Measurements from ENCODE around the gene TRIM71. TPM values are rescaled to one million over a fixed set of nuclear protein-coding genes. Genes with fewer than 3 reads are reported as not detected.

TRIM71 gene
- total and polyA plus RNA-seq, 12 donors, result 0.03 to 0.25 (median 0.17) TPM; not detected in 8

DNA sequence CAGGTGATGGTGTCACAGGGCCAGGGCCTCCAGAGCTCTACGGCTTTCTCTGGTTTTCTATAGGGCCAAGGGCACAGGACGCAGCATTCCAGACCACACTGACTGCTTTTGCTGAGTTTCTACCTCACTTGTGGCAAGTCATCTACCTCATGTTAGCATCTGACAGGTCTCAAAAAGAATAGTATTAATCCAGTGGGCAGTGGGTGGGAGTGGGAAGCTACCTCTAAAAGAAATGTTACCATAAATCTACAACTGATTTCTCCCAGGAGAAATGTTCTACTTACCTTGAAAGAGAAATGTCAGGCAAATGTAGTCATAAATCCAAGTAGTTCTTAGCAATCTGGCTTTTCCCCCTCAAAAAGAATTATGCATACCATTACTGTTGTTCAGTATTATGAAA is 77.9 kb downstream of the TRIM71 start:
- WGBS, 4 donors, result 75 to 86% (median 86%) methylated on average over 2 of the region's 2 CpGs
- no peak for DNase-seq
- Histone ChIP-seq H3K4me3 (no peak overlapping the region), H3K9me3 (replicated peaks in 1 of 3) (no peaks in the 10 kb centered on the region), H3K27ac (no peak overlapping the region), H3K36me3 (replicated peaks in 1 of 2) (no peaks in the 10 kb centered on the region), H3K4me1 (replicated peaks in 1 of 2) (no peaks in the 10 kb centered on the region), H3K27me3 (peaks cover 6% of the 10 kb centered on the region)
- intact Hi-C loops (cut with DNase I), result no loop called here
- TF ChIP-seq, protein P1, sequence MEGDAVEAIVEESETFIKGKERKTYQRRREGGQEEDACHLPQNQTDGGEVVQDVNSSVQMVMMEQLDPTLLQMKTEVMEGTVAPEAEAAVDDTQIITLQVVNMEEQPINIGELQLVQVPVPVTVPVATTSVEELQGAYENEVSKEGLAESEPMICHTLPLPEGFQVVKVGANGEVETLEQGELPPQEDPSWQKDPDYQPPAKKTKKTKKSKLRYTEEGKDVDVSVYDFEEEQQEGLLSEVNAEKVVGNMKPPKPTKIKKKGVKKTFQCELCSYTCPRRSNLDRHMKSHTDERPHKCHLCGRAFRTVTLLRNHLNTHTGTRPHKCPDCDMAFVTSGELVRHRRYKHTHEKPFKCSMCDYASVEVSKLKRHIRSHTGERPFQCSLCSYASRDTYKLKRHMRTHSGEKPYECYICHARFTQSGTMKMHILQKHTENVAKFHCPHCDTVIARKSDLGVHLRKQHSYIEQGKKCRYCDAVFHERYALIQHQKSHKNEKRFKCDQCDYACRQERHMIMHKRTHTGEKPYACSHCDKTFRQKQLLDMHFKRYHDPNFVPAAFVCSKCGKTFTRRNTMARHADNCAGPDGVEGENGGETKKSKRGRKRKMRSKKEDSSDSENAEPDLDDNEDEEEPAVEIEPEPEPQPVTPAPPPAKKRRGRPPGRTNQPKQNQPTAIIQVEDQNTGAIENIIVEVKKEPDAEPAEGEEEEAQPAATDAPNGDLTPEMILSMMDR (IDR thresholded peaks at IDR 0.05), result no peak
- no peak for TF ChIP-seq POLR2A (IDR thresholded peaks at IDR 0.05)

DNA sequence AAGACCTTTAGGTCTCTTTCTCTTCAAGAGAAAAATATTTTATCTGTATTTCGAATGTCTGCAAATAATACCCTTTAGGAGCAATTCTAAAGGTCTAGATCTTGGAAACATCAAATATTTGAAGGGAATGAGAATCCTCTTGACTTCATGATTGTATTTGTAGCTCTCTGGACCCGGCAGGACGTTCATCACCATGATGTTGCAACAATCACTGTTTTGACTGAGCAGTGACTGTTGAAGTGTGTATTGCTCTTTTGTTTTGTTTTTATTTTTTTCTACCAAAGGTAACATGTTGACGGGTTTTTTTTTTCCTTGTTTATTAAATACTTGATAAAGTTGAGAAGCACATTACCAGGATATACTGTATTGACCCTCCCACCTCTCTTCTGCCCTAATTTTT is 78.3 kb downstream of the TRIM71 start:
- H3K9me3 ChIP-seq (replicated peaks in 1 of 3), result no peaks in the 10 kb centered on the region
- no peak overlapping the region for H3K27ac ChIP-seq
- H3K27me3 ChIP-seq, result peaks cover 6% of the 10 kb centered on the region
- no peak for DNase-seq
- H3K36me3 ChIP-seq (replicated peaks in 1 of 2), result no peaks in the 10 kb centered on the region
- H3K4me1 ChIP-seq (replicated peaks in 1 of 2), result no peaks in the 10 kb centered on the region
- no peak for TF ChIP-seq POLR2A (IDR thresholded peaks at IDR 0.05)
- TF ChIP-seq, protein P1 (IDR thresholded peaks at IDR 0.05), result no peak
- H3K4me3 ChIP-seq, result no peak overlapping the region
- 72 to 84% (median 79%) methylated on average over 4 of the region's 4 CpGs for WGBS, 4 donors
- intact Hi-C loops (cut with DNase I), result no loop called here

DNA sequence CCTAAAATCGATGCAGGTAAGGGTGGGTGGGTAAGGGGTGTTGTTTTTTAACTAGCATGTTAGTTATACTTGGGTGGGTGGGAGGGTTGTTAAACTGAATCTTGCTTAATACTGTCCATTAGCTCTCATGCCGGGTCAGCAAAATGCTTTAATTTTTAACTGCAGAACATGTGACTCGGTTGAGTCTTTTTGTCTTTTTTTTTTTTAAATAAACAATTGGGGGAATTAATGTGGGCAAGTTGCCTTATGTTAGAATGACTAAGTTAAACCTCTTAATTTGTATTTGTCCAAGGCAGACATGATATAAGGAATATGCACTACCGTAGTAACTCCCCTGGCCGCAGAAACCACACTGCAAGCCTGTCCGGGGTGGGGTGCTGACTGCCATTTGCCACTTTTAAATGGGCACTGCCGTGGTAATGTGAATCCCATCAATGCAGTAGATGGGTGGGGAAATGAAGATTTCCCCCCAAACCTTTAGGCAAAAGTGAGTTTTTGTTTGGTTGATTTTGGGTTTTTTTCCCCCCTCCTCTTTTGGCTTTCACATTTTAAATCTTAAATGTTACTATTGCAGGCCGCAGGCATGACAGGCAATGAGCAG is 79.3 kb downstream of the TRIM71 start:
- peaks cover 3% of the 10 kb centered on the region for H3K27me3 ChIP-seq
- H3K4me1 ChIP-seq (replicated peaks in 1 of 2), result no peaks in the 10 kb centered on the region
- WGBS, 4 donors, result 86 to 94% (median 92%) methylated on average over 8 of the region's 8 CpGs
- H3K4me3 ChIP-seq, result no peak overlapping the region
- no peaks in the 10 kb centered on the region for H3K9me3 ChIP-seq (replicated peaks in 1 of 3)
- H3K36me3 ChIP-seq (replicated peaks in 1 of 2), result no peaks in the 10 kb centered on the region
- intact Hi-C loops (cut with DNase I), result no loop called here
- no peak overlapping the region for H3K27ac ChIP-seq
- no peak for DNase-seq
- TF ChIP-seq POLR2A (IDR thresholded peaks at IDR 0.05), result no peak
- TF ChIP-seq, protein P1 (IDR thresholded peaks at IDR 0.05), result no peak

DNA sequence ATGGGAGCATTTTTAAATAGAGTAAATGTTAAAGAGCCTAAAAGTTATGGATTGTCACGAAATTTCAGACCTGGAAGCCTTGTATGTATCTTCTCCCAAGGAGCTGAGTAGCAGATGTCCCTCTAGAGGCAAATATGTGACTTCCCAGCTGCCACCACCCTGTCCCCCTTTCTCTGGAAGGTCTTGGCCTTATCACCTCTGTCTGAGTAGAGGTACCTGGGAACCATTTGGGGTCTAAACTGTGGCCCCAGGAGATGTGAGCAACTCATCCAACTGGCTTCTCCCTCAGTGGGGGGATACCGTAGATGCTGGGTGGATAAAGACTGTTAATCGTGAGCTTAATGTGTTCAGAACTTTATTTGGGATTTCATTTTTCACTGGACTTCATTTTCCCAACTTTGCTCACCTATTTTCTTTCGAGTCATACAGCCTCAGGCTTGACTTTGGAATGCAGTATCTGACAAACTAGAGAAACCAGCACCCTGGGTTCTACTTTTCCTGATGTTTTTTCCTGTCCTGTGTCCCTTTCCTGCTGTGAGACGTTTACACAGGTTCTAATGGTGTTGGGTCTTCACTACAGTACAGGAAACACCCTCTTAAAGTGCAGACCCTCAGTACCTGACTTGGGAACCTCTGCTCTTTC is 80.3 kb downstream of the TRIM71 start:
- peaks cover 3% of the 10 kb centered on the region for H3K27me3 ChIP-seq
- intact Hi-C loops (cut with DNase I), result no loop called here
- WGBS, 4 donors, result 71 to 79% (median 76%) methylated on average over 5 of the region's 5 CpGs

More for the DNA sequence above, 80.3 kb downstream of the TRIM71 start:
- Histone ChIP-seq H3K4me1 (replicated peaks in 1 of 2) (no peaks in the 10 kb centered on the region), H3K9me3 (replicated peaks in 1 of 3) (no peaks in the 10 kb centered on the region), H3K4me3 (no peak overlapping the region), H3K36me3 (replicated peaks in 1 of 2) (no peaks in the 10 kb centered on the region), H3K27ac (no peak overlapping the region)
- no peak for TF ChIP-seq POLR2A (IDR thresholded peaks at IDR 0.05)
- TF ChIP-seq, protein P1 (IDR thresholded peaks at IDR 0.05), result no peak
- DNase-seq, result no peak
